A549 (cell line): Measurements from ENCODE around the gene PRKCE.

Experiments
- BHLHE40 ChIP-seq: IDR thresholded peaks from 2 replicates; pipeline ENCODE4 v1.6.1; 2012; ENCODE audit warnings: low read depth, low read length, inconsistent platforms
- CBX2 ChIP-seq: fragments of 200-600 bp; sonication (generic); IDR thresholded peaks from 2 replicates; pipeline ENCODE4 v1.6.1; 2016; ENCODE audit warnings: low read depth, mild to moderate bottlenecking, borderline replicate concordance
- CBX8 ChIP-seq: fragments of 200-600 bp; sonication (generic); IDR thresholded peaks from 2 replicates; pipeline ENCODE4 v1.6.1; 2016
- CHD2 ChIP-seq: fragments of 150-350 bp; IDR thresholded peaks from 2 replicates; pipeline ENCODE4 v1.6.1; 2014; ENCODE audit warnings: low read length; ENCODE audit not compliant: partially characterized antibody
- CHD4 ChIP-seq: fragments of 200-600 bp; sonication (generic); IDR thresholded peaks from 2 replicates; pipeline ENCODE4 v1.6.1; 2016; ENCODE audit warnings: antibody characterized with exemption, mild to moderate bottlenecking, borderline replicate concordance
- EP300 ChIP-seq, 2 experiments: fragments of >200 bp; sonication (Bioruptor Twin); formaldehyde crosslinking; IDR thresholded peaks; 2 replicates in 1 of 2; 3 replicates in 1 of 2; pipeline ENCODE4 v1.6.1; 2016 to 2017
- HDAC2 ChIP-seq: fragments of 200-600 bp; sonication (generic); IDR thresholded peaks from 2 replicates; pipeline ENCODE4 v1.6.1; 2016
- JUN ChIP-seq, 2 experiments: fragments of >200 bp; sonication (Bioruptor Twin); formaldehyde crosslinking; IDR thresholded peaks; 2 replicates in 1 of 2; 3 replicates in 1 of 2; pipeline ENCODE4 v1.6.1; 2016 to 2017
- POLR2A ChIP-seq: IDR thresholded peaks from 2 replicates; pipeline ENCODE4 v1.6.1; 2012; ENCODE audit warnings: mild to moderate bottlenecking, low read length
- RFX5 ChIP-seq: fragments of 450-650 bp; IDR thresholded peaks from 2 replicates; pipeline ENCODE4 v1.7.1; 2014; ENCODE audit warnings: antibody characterized with exemption, mild to moderate bottlenecking, moderate library complexity
- ZNF302 ChIP-seq: fragments of 250-450 bp; sonication (Bioruptor Pico); IDR thresholded peaks from 2 replicates; pipeline ENCODE4 v1.9.0; 2021; ENCODE audit warnings: inconsistent platforms, mild to moderate bottlenecking, moderate library complexity
- TF ChIP-seq, protein P1 (sequence below): fragments of >200 bp; sonication (Bioruptor Twin); formaldehyde crosslinking; IDR thresholded peaks from 3 replicates; pipeline ENCODE4 v1.5.1; 2016

DNA sequence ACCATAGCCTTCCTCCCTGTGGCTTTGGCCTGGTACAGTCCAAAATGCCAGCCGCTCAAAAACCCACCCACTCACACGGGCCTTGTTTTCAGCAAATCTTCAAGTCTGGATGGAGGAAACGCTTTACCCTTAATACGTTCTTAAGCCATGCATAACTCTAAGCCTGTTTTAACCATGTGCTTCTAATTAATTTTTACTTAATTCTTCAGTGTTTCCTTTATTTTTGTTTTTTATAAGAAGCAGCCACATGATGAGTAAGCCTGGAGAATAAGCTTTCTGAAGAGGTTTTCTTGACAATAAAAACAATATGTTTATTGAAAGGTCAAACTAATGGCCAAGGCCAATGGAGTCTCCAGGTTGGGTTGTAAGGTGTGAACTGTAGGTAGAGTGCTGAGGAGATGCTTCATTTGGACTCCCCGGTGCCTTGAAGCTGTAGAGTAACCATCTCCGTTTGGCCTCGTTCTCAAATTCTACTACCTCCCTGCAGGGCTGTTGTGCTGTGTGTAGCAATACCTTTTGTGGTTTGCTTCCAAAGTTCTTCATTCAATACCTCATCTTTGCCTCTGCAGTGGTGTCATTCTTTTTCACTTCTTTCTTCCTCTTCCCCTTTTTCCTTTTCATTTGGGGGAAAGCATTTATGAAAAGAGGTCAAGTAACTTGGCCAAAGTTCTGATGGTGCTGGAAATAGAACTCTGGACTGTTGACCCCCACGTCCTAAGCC, 113.7 kb downstream of the PRKCE start:
- TF ChIP-seq POLR2A (no peak), RFX5 (no peak), CHD4 (no peak), EP300 (IDR thresholded peaks at IDR 0.05) (no peak), JUN (IDR thresholded peaks at IDR 0.05) (no peak), CHD2 (no peak), HDAC2 (no peak), CBX2 (no peak), CBX8 (no peak), ZNF302 (CRISPR knock-in tag) (no peak), BHLHE40 (no peak)
- TF ChIP-seq, protein P1, sequence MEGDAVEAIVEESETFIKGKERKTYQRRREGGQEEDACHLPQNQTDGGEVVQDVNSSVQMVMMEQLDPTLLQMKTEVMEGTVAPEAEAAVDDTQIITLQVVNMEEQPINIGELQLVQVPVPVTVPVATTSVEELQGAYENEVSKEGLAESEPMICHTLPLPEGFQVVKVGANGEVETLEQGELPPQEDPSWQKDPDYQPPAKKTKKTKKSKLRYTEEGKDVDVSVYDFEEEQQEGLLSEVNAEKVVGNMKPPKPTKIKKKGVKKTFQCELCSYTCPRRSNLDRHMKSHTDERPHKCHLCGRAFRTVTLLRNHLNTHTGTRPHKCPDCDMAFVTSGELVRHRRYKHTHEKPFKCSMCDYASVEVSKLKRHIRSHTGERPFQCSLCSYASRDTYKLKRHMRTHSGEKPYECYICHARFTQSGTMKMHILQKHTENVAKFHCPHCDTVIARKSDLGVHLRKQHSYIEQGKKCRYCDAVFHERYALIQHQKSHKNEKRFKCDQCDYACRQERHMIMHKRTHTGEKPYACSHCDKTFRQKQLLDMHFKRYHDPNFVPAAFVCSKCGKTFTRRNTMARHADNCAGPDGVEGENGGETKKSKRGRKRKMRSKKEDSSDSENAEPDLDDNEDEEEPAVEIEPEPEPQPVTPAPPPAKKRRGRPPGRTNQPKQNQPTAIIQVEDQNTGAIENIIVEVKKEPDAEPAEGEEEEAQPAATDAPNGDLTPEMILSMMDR, result no peak
